ENCODE data around the gene PPP1CB.
"Not testable (repeated sequence)": the region's sequence is repeated elsewhere in the genome, so short reads cannot be mapped to it uniquely, and the experiment has no call there.

Gene PPP1CB

DNA sequence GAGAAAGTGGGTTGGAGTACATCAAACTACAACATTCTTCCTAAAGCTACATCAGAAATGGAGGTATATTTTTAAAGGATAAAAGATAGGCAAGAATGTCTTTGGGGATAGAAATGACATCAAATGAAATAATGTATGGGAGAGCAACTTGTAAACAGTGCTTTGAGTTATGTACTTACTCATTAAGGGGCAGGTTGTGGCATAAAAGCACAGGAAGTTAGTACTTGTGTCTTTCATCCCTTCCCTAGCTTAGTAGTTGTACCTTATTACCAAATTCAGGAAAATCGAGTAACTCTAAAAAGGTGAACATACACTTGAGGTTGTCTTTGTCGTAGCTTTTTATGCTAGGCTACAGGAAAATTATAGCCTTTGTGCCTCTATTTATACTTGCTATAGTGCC lies 28.9 kb downstream of the PPP1CB start:
- DNase-seq, result no peak

GRCh38 chr2:28782423-28782822 lies 30.8 kb downstream of the PPP1CB start:
- DNase-seq, result no peak

GRCh38 chr2:28784570-28784969 lies 32.9 kb downstream of the PPP1CB start:
- DNase-seq, result not testable (repeated sequence)

- no peak for DNase-seq
Observed at GRCh38 chr2:28796620-28797019, 45.0 kb downstream of the PPP1CB start.

GRCh38 chr2:28801726-28802125 lies 50.1 kb downstream of the PPP1CB start:
- no peak for DNase-seq

- no peak for DNase-seq
Observed at GRCh38 chr2:28802975-28803429, 51.4 kb downstream of the PPP1CB start.

DNA sequence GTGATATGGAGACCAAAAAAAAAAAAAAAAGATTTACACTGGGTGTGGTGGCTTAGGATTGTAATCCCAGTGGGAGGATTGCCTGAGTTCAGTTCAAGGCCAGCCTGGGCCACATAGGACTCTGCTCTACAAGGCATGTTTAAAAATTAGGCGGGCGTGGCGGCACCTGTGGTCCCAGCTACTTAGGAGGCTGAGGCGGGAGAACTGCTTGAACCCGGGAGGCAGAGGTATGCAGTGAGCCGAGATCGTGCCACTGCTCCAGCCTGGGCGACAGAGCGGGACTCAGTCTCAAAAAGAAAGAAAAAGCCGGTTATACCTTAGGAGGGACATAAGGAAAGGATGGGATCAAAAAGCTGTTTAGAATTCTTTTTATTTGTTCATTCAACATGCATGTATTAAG lies 58.3 kb downstream of the PPP1CB start:
- no peak for DNase-seq

DNA sequence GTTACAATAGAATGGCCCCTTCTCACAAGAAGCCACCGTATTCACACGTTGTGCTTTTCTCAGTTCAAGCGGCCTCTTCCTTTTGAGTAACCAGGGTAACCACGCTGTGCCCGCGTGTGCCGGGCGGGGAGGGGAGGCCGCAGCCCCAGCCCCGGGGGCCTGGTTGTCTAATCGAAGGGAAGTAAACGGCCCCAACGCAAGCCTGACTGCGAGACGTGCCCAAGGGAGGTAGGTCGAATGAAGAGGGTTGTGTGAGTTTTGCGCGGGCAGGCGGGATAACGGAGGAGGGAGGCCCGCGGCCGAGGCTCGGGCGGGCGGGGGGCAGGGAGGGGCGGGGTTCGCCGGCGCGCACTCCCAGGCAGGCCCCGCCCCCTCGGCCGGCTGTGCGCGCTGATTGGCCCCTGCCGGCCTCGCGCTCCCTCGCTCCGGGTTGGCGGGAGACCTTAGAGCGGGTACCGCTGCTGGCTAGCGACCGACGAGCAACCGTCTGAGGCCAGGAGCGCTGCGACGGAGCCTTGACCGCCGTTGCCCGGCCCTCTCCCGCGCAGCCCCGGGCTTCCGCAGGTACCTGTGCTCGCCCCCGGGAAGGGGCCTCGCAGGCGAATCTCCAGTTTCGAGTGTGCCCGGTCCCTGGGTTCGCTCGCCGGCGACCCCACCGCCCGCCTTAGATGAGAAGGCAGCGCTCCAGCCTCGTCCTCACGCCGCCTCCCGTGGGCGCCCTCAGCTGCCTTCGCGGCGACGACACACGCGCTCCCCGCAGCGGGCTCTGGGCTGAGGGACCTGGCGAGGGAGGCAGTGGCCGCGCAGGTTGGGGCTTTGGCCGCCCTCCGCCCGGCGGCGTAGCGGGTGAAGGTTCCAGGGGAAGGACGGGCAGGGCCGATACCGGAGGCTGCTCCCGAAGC lies 59.0 kb downstream of the PPP1CB start, which contains the start of gene SPDYA:
Gene SPDYA (plus strand): TSS at position 451 of the 902 bp plus-strand sequence. CDS start 5,181 bp downstream, outside the sequence.
- DNase-seq, result peak; percentile 90

GRCh38 chr2:28818053-28818452 lies 66.4 kb downstream of the PPP1CB start:
- no peak for DNase-seq

- DNase-seq, result peak; percentile 63
Observed at GRCh38 chr2:28821295-28821958, 69.8 kb downstream of the PPP1CB start.

GRCh38 chr2:28822036-28822435 lies 70.4 kb downstream of the PPP1CB start:
- DNase-seq, result no peak

GRCh38 chr2:28824207-28824606 lies 72.6 kb downstream of the PPP1CB start:
- DNase-seq, result no peak

DNA sequence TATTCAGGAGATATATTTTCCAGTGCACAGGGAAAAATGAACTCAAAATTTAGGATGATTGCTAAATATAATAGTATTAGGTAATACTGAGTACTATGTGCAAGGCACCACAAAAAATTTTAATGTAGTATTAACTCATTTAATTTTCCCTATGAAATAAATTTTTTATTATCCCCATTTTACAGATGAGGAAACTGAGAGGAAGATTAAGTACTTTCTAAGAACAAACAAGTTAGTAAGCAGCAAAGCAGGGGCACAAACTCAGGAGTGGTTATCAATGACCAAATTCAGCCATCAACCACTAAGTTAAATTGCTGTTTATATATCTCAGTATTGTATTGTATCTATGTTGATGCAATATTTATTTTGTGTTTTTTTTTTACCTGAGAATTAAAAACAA lies 73.2 kb downstream of the PPP1CB start:
- DNase-seq, result no peak

GRCh38 chr2:28828382-28828781 lies 76.8 kb downstream of the PPP1CB start:
- no peak for DNase-seq

GRCh38 chr2:28833740-28834470 lies 82.3 kb downstream of the PPP1CB start:
- DNase-seq, result no peak

DNA sequence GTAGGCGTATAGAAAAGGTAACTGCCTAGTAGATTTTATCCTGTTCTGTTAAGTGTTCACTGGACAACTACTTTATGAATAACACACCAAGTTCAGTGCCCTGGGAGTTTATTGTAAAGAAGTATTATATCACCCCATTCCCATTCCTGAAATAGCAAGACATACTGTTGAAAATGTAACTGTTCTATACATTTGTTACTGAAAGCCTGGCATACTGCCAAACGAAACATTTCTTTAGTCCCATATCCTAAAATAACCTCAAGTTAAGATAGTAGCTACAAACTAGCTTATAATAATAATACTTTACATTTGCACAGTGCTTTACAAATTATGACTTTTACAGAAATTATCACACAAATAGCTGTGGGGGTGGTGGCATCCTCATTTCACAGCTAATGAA lies 84.2 kb downstream of the PPP1CB start:
- DNase-seq, result no peak

GRCh38 chr2:28838971-28839370 lies 87.3 kb downstream of the PPP1CB start:
- DNase-seq, result no peak

- DNase-seq, result no peak
Observed at GRCh38 chr2:28842042-28842441, 90.4 kb downstream of the PPP1CB start.
